ENCODE data around the gene GMNN.
A peak's percentile ranks its signal among the peaks of the same experiment; 100 is the strongest.

GMNN gene

GRCh38 chr6:24807584-24807983 lies 32.8 kb downstream of the GMNN start:
- DNase-seq (ENCODE audit: low spot score) = no peak

GRCh38 chr6:24809728-24810127 lies 35.0 kb downstream of the GMNN start:
- DNase-seq (ENCODE audit: low spot score) = no peak

GRCh38 chr6:24818346-24818745 lies 43.6 kb downstream of the GMNN start:
- no peak for DNase-seq (ENCODE audit: low spot score)

DNA sequence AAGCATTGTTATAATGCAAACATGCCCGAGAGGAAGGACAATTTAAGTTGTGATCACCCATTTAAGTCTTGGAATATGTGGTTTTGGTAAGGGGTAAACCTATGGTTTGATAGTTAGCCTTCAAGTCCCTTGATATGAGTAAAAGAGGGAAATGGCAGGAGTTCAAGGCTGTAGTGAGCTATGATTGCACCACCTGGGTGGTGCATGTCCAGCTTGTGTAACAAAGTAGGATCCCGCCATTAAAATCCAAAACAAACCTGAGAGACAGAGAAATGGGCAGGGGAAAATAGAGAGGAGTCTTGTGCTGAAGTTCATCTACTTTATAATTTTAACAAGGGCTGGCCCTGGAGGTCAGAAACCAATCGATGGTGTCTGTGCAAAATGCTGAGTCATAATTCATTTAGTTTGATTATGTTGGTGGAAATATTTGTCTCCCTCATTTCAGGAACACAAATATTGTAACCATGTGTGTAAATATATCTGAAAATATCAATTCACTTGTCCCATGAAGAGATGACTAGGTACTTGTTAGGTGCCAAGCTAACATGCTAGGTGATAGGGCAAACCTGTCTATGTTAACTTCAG lies 47.2 kb downstream of the GMNN start:
- no peak for DNase-seq (ENCODE audit: low spot score)

DNA sequence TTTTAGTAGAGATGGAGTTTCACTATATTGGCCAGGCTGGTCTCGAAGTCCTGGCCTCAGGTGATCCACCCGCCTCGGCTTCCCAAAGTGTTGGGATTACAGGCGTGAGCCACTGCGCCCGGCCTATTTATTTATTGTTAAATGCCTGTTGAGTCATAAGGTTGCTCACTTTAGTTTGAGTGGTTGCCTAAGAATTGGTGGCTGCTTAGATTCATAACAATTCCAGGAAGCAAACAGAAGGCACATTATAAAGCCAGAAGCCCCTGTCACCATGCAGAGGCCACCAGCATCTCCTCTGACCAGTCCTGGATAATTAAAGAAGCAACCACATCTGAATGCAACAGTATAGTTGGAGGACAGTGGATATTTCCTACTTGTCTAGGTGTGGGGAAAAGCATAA lies 48.0 kb downstream of the GMNN start:
- DNase-seq (ENCODE audit: low spot score) = no peak

GRCh38 chr6:24823185-24823584 lies 48.4 kb downstream of the GMNN start:
- DNase-seq (ENCODE audit: low spot score) = no peak

DNA sequence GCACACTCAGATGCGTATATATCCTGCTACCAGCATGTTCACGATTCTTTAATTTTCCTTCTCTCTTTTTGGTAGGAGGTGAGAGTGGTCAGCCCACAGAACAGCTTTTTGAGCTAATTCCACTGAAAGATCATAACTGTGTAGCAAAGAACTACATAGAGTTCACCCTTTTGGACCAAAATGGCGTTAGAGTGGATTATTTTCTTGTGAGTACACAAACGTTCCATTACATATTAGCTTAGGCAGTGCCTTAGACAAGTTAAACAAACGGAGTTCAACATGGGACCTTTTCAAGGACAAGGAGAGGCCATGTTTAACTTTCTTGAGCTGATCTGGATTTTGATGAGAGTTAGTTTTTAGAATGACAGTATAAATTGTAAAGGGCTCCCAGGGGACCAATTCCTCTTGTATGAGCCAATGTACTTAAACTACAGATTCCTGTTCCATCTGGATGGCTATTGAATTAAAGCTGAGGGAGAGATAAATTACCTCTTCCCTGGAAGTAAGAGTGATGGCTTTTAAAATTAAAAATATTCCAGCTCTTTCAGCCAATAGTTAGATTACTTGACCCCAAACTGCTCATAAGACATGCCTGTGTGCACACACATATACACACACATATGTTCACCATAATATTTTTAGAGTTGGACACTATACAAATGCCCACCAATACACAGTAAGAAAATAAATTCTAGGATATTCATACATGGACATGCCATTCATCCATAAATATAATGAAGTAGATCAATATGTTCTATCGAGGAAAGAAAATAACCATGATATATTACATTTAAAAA lies 49.6 kb downstream of the GMNN start:
- no peak for DNase-seq (ENCODE audit: low spot score)

- DNase-seq (ENCODE audit: low spot score) = no peak
Measured at GRCh38 chr6:24825130-24825630, 50.4 kb downstream of the GMNN start.

DNA sequence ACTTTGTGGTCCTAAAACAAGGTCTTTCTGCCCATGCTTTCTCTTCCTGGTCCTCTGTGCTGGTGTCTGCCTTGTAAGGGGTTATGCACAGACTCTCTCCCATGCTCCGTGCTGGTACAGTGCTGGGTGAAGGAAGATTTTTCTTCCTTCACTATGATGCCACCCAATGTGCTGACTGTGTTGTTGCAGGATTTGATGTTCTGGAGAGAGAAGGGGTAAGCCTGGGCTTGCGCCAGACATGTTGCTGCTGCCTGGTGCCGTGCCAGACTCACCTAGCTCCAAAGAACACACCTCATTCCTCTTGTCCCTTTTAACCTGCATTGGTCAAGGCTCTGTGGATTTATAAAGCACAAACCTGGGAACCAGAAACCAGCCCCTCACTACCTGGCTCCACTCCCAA lies 52.4 kb downstream of the GMNN start:
- no peak for DNase-seq (ENCODE audit: low spot score)

GRCh38 chr6:24827970-24828369 lies 53.2 kb downstream of the GMNN start:
- no peak for DNase-seq (ENCODE audit: low spot score)

GRCh38 chr6:24829657-24830056 lies 54.9 kb downstream of the GMNN start:
- DNase-seq (ENCODE audit: low spot score) = no peak

DNA sequence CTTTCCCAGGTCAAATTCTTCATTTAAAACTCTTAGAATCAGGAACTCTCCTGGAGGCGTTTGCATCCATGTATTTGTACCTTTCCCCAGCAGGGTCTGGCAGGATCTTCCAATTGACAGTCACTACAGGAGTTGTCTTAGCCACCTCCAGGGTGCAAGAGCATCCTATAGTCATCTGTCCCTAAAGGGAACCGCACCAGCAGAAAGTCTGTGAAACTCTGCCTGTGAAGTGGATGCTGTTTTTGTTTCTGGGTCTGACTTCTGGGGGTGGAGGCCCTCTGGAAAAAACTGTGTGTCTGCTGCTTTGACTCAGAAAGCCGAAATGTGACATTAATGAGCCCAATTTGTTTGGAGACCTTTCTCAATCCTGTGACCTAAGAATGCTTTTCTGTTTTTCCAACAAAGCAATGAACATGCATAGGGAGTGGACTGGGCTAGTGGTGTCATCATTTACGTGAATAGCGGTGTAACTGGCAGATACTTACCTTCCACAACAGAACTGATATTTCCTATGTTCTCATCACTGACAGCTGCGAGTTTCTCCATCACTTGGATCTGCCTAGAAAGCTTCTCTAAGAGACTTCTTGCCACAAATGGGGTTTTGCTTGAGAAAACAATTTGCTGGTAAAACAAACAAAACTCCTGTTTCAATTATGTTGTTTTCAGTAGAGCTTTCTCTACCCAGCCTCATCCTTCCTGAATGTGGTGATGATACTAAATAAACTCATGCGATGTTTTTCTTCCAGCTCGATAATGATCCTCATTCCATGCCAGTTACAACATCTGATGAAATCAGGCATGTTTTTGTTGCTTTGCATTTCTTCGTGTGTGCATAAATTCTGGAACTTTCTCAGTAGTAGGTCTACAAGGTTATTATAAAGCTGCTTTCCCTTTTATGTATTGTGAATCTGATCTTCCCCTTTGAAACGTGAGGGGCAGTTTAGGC lies 57.3 kb downstream of the GMNN start:
- no peak for DNase-seq (ENCODE audit: low spot score)

DNA sequence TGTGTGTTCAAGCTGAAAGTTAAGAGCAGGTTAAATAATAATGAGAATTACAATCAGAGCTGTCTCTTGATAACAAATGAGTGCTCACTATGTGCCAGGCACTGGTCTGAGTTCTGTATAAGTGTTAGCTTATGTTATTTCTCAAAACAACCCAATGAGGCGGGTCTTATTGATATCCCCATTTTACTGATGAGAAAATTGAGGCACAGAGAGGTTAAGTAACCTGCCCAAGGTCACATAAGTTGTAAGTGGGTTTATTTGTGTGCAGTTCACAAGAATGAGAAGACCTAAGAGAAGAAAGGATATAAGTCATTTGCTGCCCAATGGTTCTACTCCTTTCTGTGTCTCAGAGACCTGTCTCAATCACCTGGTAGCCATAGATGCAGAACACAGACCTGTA lies 58.1 kb downstream of the GMNN start:
- DNase-seq (ENCODE audit: low spot score) = no peak

DNA sequence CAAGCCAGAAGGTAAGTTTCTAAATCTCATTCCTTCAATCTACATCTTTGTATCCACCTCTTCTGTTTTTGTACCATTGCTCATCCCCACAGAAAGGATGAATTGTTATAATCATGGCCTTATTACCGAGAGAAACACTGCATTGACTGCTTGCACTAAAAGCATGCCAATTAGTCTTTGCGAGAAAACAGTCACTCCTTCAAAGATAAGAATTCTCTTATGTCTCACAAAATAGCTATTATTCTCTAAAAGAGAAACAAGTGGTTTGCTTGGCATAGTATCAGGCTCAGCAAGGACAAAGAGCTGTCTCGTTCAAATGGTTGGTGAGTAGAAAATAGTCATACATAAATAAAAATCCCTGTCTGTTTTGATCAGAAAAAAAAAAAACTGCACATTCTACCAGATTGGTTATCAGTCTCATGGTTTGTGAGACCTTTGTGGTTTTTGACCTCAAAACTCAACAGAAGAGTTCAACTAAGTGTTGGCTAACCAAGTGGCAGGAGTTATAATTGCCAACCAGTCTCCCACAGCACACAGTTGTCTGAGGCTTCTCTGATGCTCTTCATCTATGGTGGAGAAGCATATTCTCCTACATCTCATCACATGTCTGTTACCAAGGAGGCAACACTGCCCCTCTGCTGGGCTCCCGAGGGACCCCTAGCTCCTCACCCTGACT lies 59.1 kb downstream of the GMNN start:
- peak; percentile 78 for DNase-seq (ENCODE audit: low spot score)

All from COLO829 (cell line).